H1 (cell line): ENCODE data around the gene GPR101. TPM values are rescaled to one million over a fixed set of nuclear protein-coding genes. Genes with fewer than 3 reads are reported as not detected.

ENCODE experiments used
- CTCF ChIA-PET: fragments of 300-600 bp; sonication (Branson Sonifier 250); formaldehyde crosslinking; loops from one replicate; lab custom pipeline; 2021; ENCODE audit not compliant: partially characterized antibody; lab: Charles Lee
- POLR2A ChIA-PET: fragments of 300-600 bp; sonication (Branson Sonifier 250); formaldehyde crosslinking; loops from one replicate; lab custom pipeline; 2021; ENCODE audit warnings: inconsistent platforms; ENCODE audit not compliant: partially characterized antibody; lab: Charles Lee
- DNase-seq, 2 experiments: peaks; one replicate each; pipeline versions ENCODE4 v3.0.0 to v3.0.0-alpha.2; 2010 to 2022; ENCODE audit warnings: low spot score in 2 of 2, low read depth in 1 of 2, mixed read lengths in 1 of 2
- FAIRE-seq: peaks from 2 replicates; lab custom pipeline; 2011; peaks lifted over from hg19 to GRCh38; lab: Jason Lieb, UNC
- H2AFZ ChIP-seq: 2 replicates; pipeline ENCODE4 v1.8.1; 2012; ENCODE audit warnings: low read length, inconsistent platforms
- H2AK5ac ChIP-seq: 2 replicates; pipeline ENCODE4 v1.6.1; 2013; ENCODE audit warnings: low read depth, low read length
- H2BK120ac ChIP-seq: replicated peaks from 2 replicates; pipeline ENCODE3; 2013; ENCODE audit warnings: low read depth, low read length, inconsistent platforms
- H2BK12ac ChIP-seq: 2 replicates; pipeline ENCODE4 v1.6.1; 2013; ENCODE audit warnings: low read depth, low read length
- H2BK15ac ChIP-seq: 2 replicates; pipeline ENCODE4 v1.6.1; 2013; ENCODE audit warnings: low read length
- H2BK20ac ChIP-seq: 2 replicates; pipeline ENCODE4 v1.6.1; 2013; ENCODE audit warnings: low read length
- H2BK5ac ChIP-seq: 2 replicates; pipeline ENCODE4 v1.6.1; 2013; ENCODE audit warnings: low read depth, low read length
- H3K14ac ChIP-seq: 2 replicates; pipeline ENCODE4 v1.6.1; 2013; ENCODE audit warnings: inconsistent platforms; ENCODE audit not compliant: insufficient read length
- H3K18ac ChIP-seq: 2 replicates; pipeline ENCODE4 v1.6.1; 2013; ENCODE audit warnings: low read length; ENCODE audit errors: extremely low read depth
- H3K23ac ChIP-seq: 2 replicates; pipeline ENCODE4 v1.6.1; 2013; ENCODE audit warnings: inconsistent platforms; ENCODE audit not compliant: insufficient read length
- H3K23me2 ChIP-seq: 2 replicates; pipeline ENCODE4 v1.6.1; 2013; ENCODE audit warnings: low read depth, low read length
- H3K27ac ChIP-seq: 2 replicates; pipeline ENCODE4 v1.6.1; 2011; ENCODE audit warnings: low read depth, low read length, inconsistent platforms
- H3K27me3 ChIP-seq, 4 experiments: replicated peaks in 1 of 4; 1 replicate in 1 of 4; 2 replicates in 3 of 4; pipeline versions ENCODE4 v1.6.1 to v1.8.1; 2011 to 2013; ENCODE audit warnings: low read length in 3 of 4, mild to moderate bottlenecking in 3 of 4, inconsistent platforms in 2 of 4, mixed read lengths in 2 of 4, moderate library complexity in 1 of 4; ENCODE audit not compliant: control insufficient read depth in 3 of 4, insufficient read depth in 3 of 4; ENCODE audit errors: extremely low read depth in 1 of 4
- H3K36me3 ChIP-seq, 4 experiments: 2 replicates each; pipeline versions ENCODE4 v1.6.1 to v1.8.1; 2011 to 2013; ENCODE audit warnings: mild to moderate bottlenecking in 4 of 4, low read length in 3 of 4, moderate library complexity in 2 of 4, control low read depth in 1 of 4, inconsistent platforms in 1 of 4; ENCODE audit not compliant: insufficient read depth in 4 of 4, control insufficient read depth in 2 of 4
- H3K4ac ChIP-seq: replicated peaks from 2 replicates; pipeline ENCODE3; 2013; ENCODE audit warnings: low read length, low read depth, mixed read lengths, inconsistent platforms; ENCODE audit not compliant: insufficient read length
- H3K4me1 ChIP-seq, 4 experiments: replicated peaks in 1 of 4; 1 replicate in 1 of 4; 2 replicates in 3 of 4; pipeline versions ENCODE4 v1.6.1 to v1.8.1; 2011 to 2013; ENCODE audit warnings: low read length in 3 of 4, inconsistent platforms in 2 of 4, mixed read lengths in 1 of 4; ENCODE audit not compliant: insufficient read depth in 4 of 4, control insufficient read depth in 3 of 4
- H3K4me2 ChIP-seq, 2 experiments: 2 replicates each; pipeline versions ENCODE4 v1.6.1 to v1.8.1; 2011 to 2013; ENCODE audit warnings: low read depth in 2 of 2, low read length in 2 of 2, control low read depth in 1 of 2, inconsistent platforms in 1 of 2, mild to moderate bottlenecking in 1 of 2; ENCODE audit not compliant: insufficient read depth in 1 of 2
- H3K4me3 ChIP-seq, 4 experiments: fragments of 200-600, 300-600 bp in 1 of 4; sonication (generic), shearing (Covaris generic), sonication (Bioruptor Twin) in 1 of 4; 2 replicates each; pipeline versions ENCODE4 v1.5.1 to v1.8.1; 2011 to 2016; ENCODE audit warnings: low read length in 4 of 4, low read depth in 3 of 4, control low read depth in 2 of 4, inconsistent platforms in 2 of 4, mild to moderate bottlenecking in 2 of 4, mixed read lengths in 1 of 4, moderate library complexity in 1 of 4; ENCODE audit not compliant: insufficient read depth in 2 of 4; ENCODE audit errors: extremely low read depth in 1 of 4
- H3K56ac ChIP-seq: replicated peaks from 2 replicates; pipeline ENCODE3; 2013; ENCODE audit warnings: low read depth, mild to moderate bottlenecking, mixed read lengths, low read length, inconsistent platforms; ENCODE audit not compliant: insufficient read length
- H3K79me1 ChIP-seq: 2 replicates; pipeline ENCODE4 v1.6.1; 2013; ENCODE audit warnings: low read depth, low read length, control low read depth
- H3K79me2 ChIP-seq, 2 experiments: 2 replicates each; pipeline versions ENCODE4 v1.6.1 to v1.8.1; 2012 to 2013; ENCODE audit warnings: low read length in 2 of 2, mild to moderate bottlenecking in 2 of 2, inconsistent platforms in 1 of 2; ENCODE audit not compliant: insufficient read depth in 2 of 2, control insufficient read depth in 1 of 2
- H3K9ac ChIP-seq, 4 experiments: replicated peaks in 1 of 4; 1 replicate in 1 of 4; 2 replicates in 3 of 4; pipeline versions ENCODE4 v1.6.1 to v1.8.1; 2011 to 2013; ENCODE audit warnings: low read depth in 3 of 4, low read length in 3 of 4, control low read depth in 2 of 4, mild to moderate bottlenecking in 2 of 4, moderate library complexity in 2 of 4, inconsistent platforms in 1 of 4; ENCODE audit errors: extremely low read depth in 1 of 4
- H3K9me3 ChIP-seq, 2 experiments: 2 replicates each; pipeline versions ENCODE4 v1.6.1 to v1.8.1; 2012 to 2013; ENCODE audit warnings: mild to moderate bottlenecking in 2 of 2, moderate library complexity in 2 of 2, control low read depth in 1 of 2, inconsistent platforms in 1 of 2, low read depth in 1 of 2, low read length in 1 of 2, mixed read lengths in 1 of 2; ENCODE audit not compliant: insufficient read depth in 2 of 2
- H4K20me1 ChIP-seq, 2 experiments: replicated peaks in 1 of 2; 2 replicates each; pipeline versions ENCODE3 to v1.8.1; 2011 to 2013; ENCODE audit warnings: inconsistent platforms in 2 of 2, low read length in 2 of 2, mild to moderate bottlenecking in 1 of 2; ENCODE audit not compliant: insufficient read depth in 2 of 2, control insufficient read depth in 1 of 2
- H4K5ac ChIP-seq: 2 replicates; pipeline ENCODE4 v1.6.1; 2013; ENCODE audit warnings: low read length, low read depth, mixed read lengths, inconsistent platforms; ENCODE audit not compliant: insufficient read length
- H4K8ac ChIP-seq: 2 replicates; pipeline ENCODE4 v1.8.0; 2013; ENCODE audit warnings: mild to moderate bottlenecking, moderate library complexity, low read length, inconsistent platforms; ENCODE audit not compliant: insufficient read depth; ENCODE audit errors: extremely low read depth
- H4K91ac ChIP-seq: replicated peaks from 2 replicates; pipeline ENCODE3; 2013; ENCODE audit warnings: low read length, mixed read lengths, inconsistent platforms; ENCODE audit not compliant: insufficient read length
- BACH1 ChIP-seq: IDR thresholded peaks from 2 replicates; pipeline ENCODE4 v1.6.1; 2012; ENCODE audit warnings: low read length, improper control_type of control experiment
- BCL11A ChIP-seq, 2 experiments: IDR thresholded peaks; one replicate each; pipeline ENCODE4 v1.6.1; 2011; ENCODE audit warnings: low read depth in 2 of 2, low read length in 2 of 2, mild to moderate bottlenecking in 2 of 2
- CBX5 ChIP-seq: fragments of 300-800, 300-1000 bp; sonication (generic); IDR thresholded peaks from 2 replicates; pipeline ENCODE4 v1.7.1; 2016; ENCODE audit warnings: antibody characterized with exemption, low read length, low read depth
- CREB1 ChIP-seq: IDR thresholded peaks from 2 replicates; pipeline ENCODE4 v1.6.1; 2012; ENCODE audit warnings: inconsistent platforms
- EP300 ChIP-seq, 2 experiments: IDR thresholded peaks; 1 replicate in 1 of 2; 2 replicates in 1 of 2; pipeline ENCODE4 v1.6.1; 2011 to 2012; ENCODE audit warnings: low read depth in 2 of 2, low read length in 2 of 2, mild to moderate bottlenecking in 2 of 2, borderline replicate concordance in 1 of 2, inconsistent platforms in 1 of 2, moderate library complexity in 1 of 2
- FOSL1 ChIP-seq: IDR thresholded peaks from 2 replicates; pipeline ENCODE4 v1.6.1; 2011; ENCODE audit warnings: mild to moderate bottlenecking, low read depth, low read length, moderate library complexity; ENCODE audit not compliant: insufficient read depth
- JUND ChIP-seq: IDR thresholded peaks from 2 replicates; pipeline ENCODE4 v1.6.1; 2011; ENCODE audit warnings: mild to moderate bottlenecking, improper control_type of control experiment, low read length
- KDM1A ChIP-seq: fragments of 200-600, 300-600 bp; sonication (generic); IDR thresholded peaks from 2 replicates; pipeline ENCODE4 v1.7.1; 2016; ENCODE audit warnings: mild to moderate bottlenecking, low read length, borderline replicate concordance
- POLR2AphosphoS5 ChIP-seq: IDR thresholded peaks from 2 replicates; pipeline ENCODE4 v1.6.1; 2011; ENCODE audit warnings: low read depth, low read length
- RBBP5 ChIP-seq: IDR thresholded peaks from 2 replicates; pipeline ENCODE4 v1.7.1; 2012; ENCODE audit warnings: low read depth, mild to moderate bottlenecking, inconsistent platforms, low read length, moderate library complexity, borderline replicate concordance
- RFX5 ChIP-seq: IDR thresholded peaks from 2 replicates; pipeline ENCODE4 v1.6.1; 2011; ENCODE audit warnings: low read depth, low read length, improper control_type of control experiment, borderline replicate concordance
- SIX5 ChIP-seq: IDR thresholded peaks from 2 replicates; pipeline ENCODE4 v1.6.1; 2011; ENCODE audit warnings: mild to moderate bottlenecking, low read depth, low read length
- SP1 ChIP-seq: IDR thresholded peaks from 2 replicates; pipeline ENCODE4 v1.6.1; 2011; ENCODE audit warnings: low read depth, low read length
- SP2 ChIP-seq: IDR thresholded peaks from 2 replicates; pipeline ENCODE4 v1.6.1; 2012; ENCODE audit warnings: mild to moderate bottlenecking, low read length, inconsistent platforms
- TAF1 ChIP-seq: IDR thresholded peaks from 2 replicates; pipeline ENCODE4 v1.6.1; 2011; ENCODE audit warnings: mild to moderate bottlenecking, low read depth, low read length
- TAF7 ChIP-seq: optimal IDR thresholded peaks from 2 replicates; pipeline ENCODE3; 2011; ENCODE audit warnings: low read depth, mild to moderate bottlenecking, inconsistent platforms, low read length, moderate library complexity, borderline replicate concordance
- TBP ChIP-seq: IDR thresholded peaks from 2 replicates; pipeline ENCODE4 v1.6.1; 2011; ENCODE audit warnings: low read depth, low read length, improper control_type of control experiment
- WGBS, 2 experiments: shearing (Covaris generic) in 1 of 2; methylation state at CpG; one replicate each; pipeline versions ENCODE4 v1.1.6 to v1.1.7; 2013 to 2015; ENCODE audit warnings: low lambda C conversion rate in 2 of 2, mixed read lengths in 2 of 2, inconsistent platforms in 1 of 2, low coverage in 1 of 2, missing lambda C conversion rate in 1 of 2; ENCODE audit not compliant: insufficient replicate concordance in 2 of 2, insufficient coverage in 1 of 2, insufficient read length in 1 of 2; ENCODE audit errors: extremely low coverage in 1 of 2, missing lambda C conversion rate in 1 of 2; 5-methylcytosine and 5-hydroxymethylcytosine counted together
- polyA plus RNA-seq, 7 experiments: library from polyadenylated mRNA; depleted of rRNA in 3 of 7; stranded (reverse) in 5 of 7; unstranded in 2 of 7; fragments of >200 nt in 5 of 7; fragments of 200-250 nt in 2 of 7; gene quantifications; 1 replicate in 5 of 7; 2 replicates in 1 of 7; 4 replicates in 1 of 7; pipeline versions ENCODE4 v1.2.1 to v1.2.3, GENCODE V29; 2011 to 2013; ENCODE audit warnings: missing spikeins in 2 of 7, mixed read lengths in 2 of 7
- total RNA-seq: library from RNA; stranded (reverse); fragmentation: NEBNext Ultra II Directional; extraction: Animal tissue kit (Norgen Biotek cat#: 25700); gene quantifications from 2 replicates; pipeline ENCODE4 v1.2.1, GENCODE V29; 2021

The GPR101 gene
- total and polyA plus RNA-seq, 2 of the 8 experiments (the other 6 are each of a cell fraction or from before 2014, with no cell fraction given): not detected

DNA sequence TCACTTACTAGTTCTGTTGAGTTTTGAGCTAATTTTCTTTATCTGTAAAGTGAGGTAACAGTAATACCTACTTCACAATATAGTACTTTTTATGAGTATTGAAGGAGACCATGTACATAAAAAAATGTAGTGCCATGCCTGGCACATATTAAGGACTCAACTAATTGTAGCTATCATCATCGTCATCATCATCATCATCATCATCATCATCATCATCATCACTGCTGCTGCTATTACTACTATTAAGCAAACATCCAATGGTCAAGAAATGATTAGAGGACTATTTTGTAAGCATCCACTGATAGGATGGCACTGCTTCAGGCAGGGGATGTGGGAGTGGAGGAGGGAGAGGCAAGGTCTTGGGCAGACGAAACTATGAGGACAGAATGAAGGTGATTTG is 47.4 kb upstream of the GPR101 start:
- Histone ChIP-seq H3K9ac (no peak overlapping the region), H4K5ac (no peak overlapping the region), H2BK5ac (no peak overlapping the region), H4K8ac (no peak overlapping the region), H3K4me3 (no peak overlapping the region), H3K79me1 (no peaks in the 10 kb centered on the region), H3K36me3 (no peaks in the 10 kb centered on the region), H2AFZ (no peak overlapping the region), H2AK5ac (no peak overlapping the region), H2BK120ac (no peak overlapping the region), H2BK15ac (no peak overlapping the region), H3K14ac (no peak overlapping the region), H3K9me3 (peaks cover 5 to 8% of the 10 kb centered on the region in 2 experiments; a peak in 1 of 4 replicates), H3K4me2 (no peak overlapping the region), H3K18ac (no peak overlapping the region), H2BK12ac (no peak overlapping the region), H3K27me3 (no peaks in the 10 kb centered on the region), H3K4ac (no peak overlapping the region), H3K23me2 (no peaks in the 10 kb centered on the region), H4K91ac (no peak overlapping the region), H3K23ac (no peak overlapping the region), H3K4me1 (no peaks in the 10 kb centered on the region), H3K79me2 (no peaks in the 10 kb centered on the region), H3K56ac (no peak overlapping the region), H2BK20ac (no peak overlapping the region), H3K27ac (no peak overlapping the region), H4K20me1 (no peaks in the 10 kb centered on the region)
- TF ChIP-seq SP1 (no peak), RFX5 (no peak), BCL11A (IDR thresholded peaks at IDR 0.05; ENCODE audit: low read depth in 2 of 2, low read length in 2 of 2) (no peak), KDM1A (no peak), FOSL1 (no peak), TAF1 (no peak), SP2 (no peak), BACH1 (no peak), TBP (no peak), RBBP5 (no peak), TAF7 (no peak), CBX5 (no peak), POLR2AphosphoS5 (no peak), SIX5 (no peak), JUND (no peak), CREB1 (no peak), EP300 (IDR thresholded peaks at IDR 0.05; ENCODE audit: borderline replicate concordance in 1 of 2, low read depth in 2 of 2, low read length in 2 of 2) (no peak)
- FAIRE-seq: no peak
- WGBS, 2 experiments: 90% methylated on average over 2 of the region's 2 CpGs; no CpG with 5 or more reads in 1 of the 2 experiments
- DNase-seq: no peak
- CTCF ChIA-PET: no interaction called here
- POLR2A ChIA-PET: no interaction called here
